ENCODE measurements around the gene ARPC1B.
A peak's percentile ranks its signal among the peaks of the same experiment; 100 is the strongest.
"Not testable (repeated sequence)": the region's sequence is repeated elsewhere in the genome, so short reads cannot be mapped to it uniquely, and the experiment has no call there.

Gene ARPC1B

DNA sequence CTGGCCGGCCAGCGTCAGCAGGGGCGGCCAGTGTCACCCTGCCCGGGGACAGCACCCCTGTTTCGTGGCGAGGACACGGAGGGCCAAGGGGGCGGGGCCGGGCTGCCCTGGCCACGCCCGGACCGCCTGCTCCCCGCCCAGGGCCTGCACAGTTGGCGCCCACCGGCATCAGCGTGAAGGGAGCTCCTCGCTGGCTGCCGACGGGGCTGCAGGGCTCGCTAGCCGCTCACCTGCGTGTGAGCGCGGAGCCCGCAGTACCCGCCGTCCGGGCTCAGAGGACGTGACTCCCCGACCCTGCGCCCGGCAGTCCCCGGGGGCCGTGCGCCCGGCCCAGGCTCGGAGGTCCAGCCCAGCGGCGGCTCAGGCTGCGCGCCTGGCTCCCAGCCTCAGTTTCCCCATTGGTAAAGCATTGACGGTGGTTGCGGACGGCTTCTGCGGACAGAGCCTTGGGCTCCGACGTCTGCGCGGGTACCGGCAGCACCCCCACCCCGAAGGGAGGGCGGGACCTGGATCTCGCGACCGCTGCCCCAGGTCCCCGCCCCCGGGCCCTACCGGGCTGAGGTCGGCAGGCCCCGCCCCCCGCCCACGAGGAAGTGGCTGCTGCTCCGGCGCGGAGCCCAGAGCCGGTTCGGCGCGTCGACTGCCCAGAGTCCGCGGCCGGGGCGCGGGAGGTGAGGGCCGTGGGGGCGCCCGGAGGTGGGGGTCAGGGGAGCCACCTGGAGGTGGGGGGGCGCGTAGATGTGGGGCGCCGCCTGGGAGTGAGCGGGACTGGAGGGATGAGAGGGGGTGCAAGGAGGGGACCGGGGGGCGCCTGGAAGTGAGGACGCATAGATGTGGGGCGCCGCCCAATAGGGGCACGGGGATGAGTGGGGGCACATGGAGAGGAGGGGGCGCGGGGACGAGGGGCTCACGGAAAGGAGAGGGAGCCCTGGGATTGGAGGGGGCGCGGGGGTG is at the start of gene ARPC1B:
ARPC1B (plus strand) TSS at position 620 of the 954 bp plus-strand sequence. CDS start 10,985 bp downstream, outside the sequence.
- Histone ChIP-seq H3K36me3 (ENCODE audit: insufficient read depth, low read length) (no peaks in the 10 kb centered on the region), H3K27ac (no peak within 1 kb of the TSS), H3K9ac (ENCODE audit: insufficient read length) (peak within 1 kb of the TSS; percentile 59), H3K4me3 (peak within 1 kb of the TSS; percentile 86), H3K9me3 (ENCODE audit: low read depth, low read length) (no peaks in the 10 kb centered on the region)
- no peak for DNase-seq (ENCODE audit: low read depth, low spot score)
- TF ChIP-seq FOXP2 (optimal IDR thresholded peaks at IDR 0.05; ENCODE audit: control extremely low read depth, extremely low read length, insufficient read depth) = no peak
- TF ChIP-seq POLR2AphosphoS5 (IDR thresholded peaks at IDR 0.05; ENCODE audit: borderline replicate concordance, low read depth, low read length) = peak; percentile 59; the same call in 1 of the 2 replicates

DNA sequence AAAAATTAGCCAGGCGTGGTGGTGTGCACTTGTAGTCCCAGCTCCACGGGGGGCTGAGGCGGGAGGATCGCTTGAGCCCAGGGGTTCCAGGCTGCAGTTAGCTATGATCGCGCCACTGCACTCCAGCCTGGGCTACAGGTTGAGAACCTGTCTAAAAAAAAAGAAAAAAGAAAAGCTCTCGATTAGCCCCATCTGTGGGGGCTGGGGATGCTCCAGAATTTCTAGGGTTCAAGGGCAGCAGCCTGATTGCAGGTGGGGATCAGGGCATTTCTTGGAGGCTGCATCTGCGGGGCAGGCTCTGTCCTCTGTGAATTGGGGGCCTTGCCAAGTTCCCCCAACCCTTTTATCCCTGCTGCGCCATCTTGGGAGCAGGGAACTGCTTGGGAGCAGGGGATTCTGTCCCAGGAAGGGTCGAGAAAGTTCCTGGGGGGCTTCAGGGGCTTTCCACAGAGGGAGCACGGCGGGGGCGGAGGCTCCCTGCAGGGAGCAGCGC is 49.5 kb upstream of the ARPC1B start:
- no peak for TF ChIP-seq EZH2 (IDR thresholded peaks at IDR 0.05)
- TF ChIP-seq POLR2AphosphoS5 (IDR thresholded peaks at IDR 0.05; ENCODE audit: borderline replicate concordance, low read depth, low read length) = no peak
- no peak for TF ChIP-seq FOXP2 (optimal IDR thresholded peaks at IDR 0.05; ENCODE audit: control extremely low read depth, extremely low read length, insufficient read depth)
- Histone ChIP-seq H3K27ac (peak overlapping the region; percentile 76; the same call in 1 of the 2 replicates), H3K4me3 (peak overlapping the region; percentile 95), H3K36me3 (ENCODE audit: insufficient read depth, low read length) (peaks cover 6% of the 10 kb centered on the region), H3K9me3 (ENCODE audit: low read depth, low read length) (no peaks in the 10 kb centered on the region), H3K9ac (ENCODE audit: insufficient read length) (peak overlapping the region; percentile 91)
- DNase-seq (ENCODE audit: low read depth, low spot score) = no peak

DNA sequence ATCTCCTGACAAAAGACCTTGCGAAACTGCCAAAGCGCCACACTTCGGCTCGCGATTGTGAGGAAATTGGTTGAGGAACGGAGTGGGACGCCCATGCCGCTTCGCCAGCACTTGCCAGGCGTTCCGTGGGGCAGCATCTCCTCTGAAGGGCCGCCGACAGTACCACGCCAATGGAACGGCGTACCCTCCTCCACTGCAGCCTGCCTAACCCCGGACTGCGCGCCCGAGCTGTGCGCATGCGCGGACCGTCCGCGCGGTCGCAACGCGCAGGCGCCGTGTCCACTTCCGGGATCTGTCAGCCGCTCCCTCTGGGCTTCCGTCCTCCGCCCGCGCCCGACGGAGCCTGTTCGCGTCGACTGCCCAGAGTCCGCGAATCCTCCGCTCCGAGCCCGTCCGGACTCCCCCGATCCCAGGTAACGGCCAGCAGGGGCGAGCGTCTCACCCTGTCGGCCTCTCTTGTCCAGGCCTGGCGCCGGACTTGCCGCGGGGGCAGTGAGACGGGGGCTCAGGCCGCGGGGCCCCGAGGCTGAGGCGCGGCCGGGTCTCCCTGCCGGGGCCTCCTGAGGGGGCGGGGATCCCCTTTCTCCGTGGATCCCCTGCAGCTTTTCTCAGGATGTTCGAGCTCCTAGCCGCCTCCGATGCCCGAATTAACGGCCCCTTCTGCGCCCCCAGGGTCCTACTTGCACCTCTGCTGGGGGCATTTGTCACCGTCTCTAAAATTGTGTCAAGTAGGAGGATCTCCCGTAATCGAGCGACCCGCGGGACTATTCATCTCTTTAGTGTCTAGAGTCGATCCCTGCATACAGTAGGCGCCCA is 48.7 kb upstream of the ARPC1B start, which contains the start of gene ARPC1A:
ARPC1A (plus strand) TSS at position 307 of the 816 bp plus-strand sequence. CDS start 7,456 bp downstream, outside the sequence.
- H3K36me3 ChIP-seq (ENCODE audit: insufficient read depth, low read length) = peaks cover 6% of the 10 kb centered on the region
- H3K27ac ChIP-seq = peak within 1 kb of the TSS; percentile 76
- no peaks in the 10 kb centered on the region for H3K9me3 ChIP-seq (ENCODE audit: low read depth, low read length)
- peak within 1 kb of the TSS; percentile 91 for H3K9ac ChIP-seq (ENCODE audit: insufficient read length)
- H3K4me3 ChIP-seq = peak within 1 kb of the TSS; percentile 95
- no peak for TF ChIP-seq EZH2 (IDR thresholded peaks at IDR 0.05)
- peak; percentile 98 for TF ChIP-seq POLR2AphosphoS5 (IDR thresholded peaks at IDR 0.05; ENCODE audit: borderline replicate concordance, low read depth, low read length)
- TF ChIP-seq FOXP2 (optimal IDR thresholded peaks at IDR 0.05; ENCODE audit: control extremely low read depth, extremely low read length, insufficient read depth) = peak; percentile 58
- DNase-seq (ENCODE audit: low read depth, low spot score) = peak; percentile 34

DNA sequence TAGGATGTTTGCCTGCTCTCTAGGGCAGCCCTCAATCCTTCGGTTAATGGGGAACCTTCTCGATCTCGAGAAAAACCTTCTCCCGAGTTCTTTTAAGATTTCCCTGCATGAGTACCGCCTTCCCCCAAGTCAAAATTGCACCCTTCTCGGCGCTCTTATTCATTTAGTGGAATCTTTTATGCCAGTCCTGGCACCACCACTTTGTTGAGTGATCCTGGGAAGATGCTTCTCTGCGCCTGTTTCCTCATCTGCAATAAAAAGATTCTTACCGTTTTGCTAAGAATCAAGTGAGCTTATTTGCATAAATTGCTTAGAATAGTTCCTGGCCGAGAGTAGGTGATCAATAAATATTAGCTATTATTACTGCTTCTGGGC is 48.1 kb upstream of the ARPC1B start:
- no peak for DNase-seq (ENCODE audit: low read depth, low spot score)
- peak overlapping the region; percentile 60; the same call in 1 of the 2 replicates for H3K27ac ChIP-seq
- peak overlapping the region; percentile 91 for H3K9ac ChIP-seq (ENCODE audit: insufficient read length)
- peaks cover 11% of the 10 kb centered on the region for H3K36me3 ChIP-seq (ENCODE audit: insufficient read depth, low read length)
- TF ChIP-seq EZH2 (IDR thresholded peaks at IDR 0.05) = no peak
- TF ChIP-seq FOXP2 (optimal IDR thresholded peaks at IDR 0.05; ENCODE audit: control extremely low read depth, extremely low read length, insufficient read depth) = no peak
- TF ChIP-seq POLR2AphosphoS5 (IDR thresholded peaks at IDR 0.05; ENCODE audit: borderline replicate concordance, low read depth, low read length) = no peak
- peak overlapping the region; percentile 95 for H3K4me3 ChIP-seq
- H3K9me3 ChIP-seq (ENCODE audit: low read depth, low read length) = no peaks in the 10 kb centered on the region

DNA sequence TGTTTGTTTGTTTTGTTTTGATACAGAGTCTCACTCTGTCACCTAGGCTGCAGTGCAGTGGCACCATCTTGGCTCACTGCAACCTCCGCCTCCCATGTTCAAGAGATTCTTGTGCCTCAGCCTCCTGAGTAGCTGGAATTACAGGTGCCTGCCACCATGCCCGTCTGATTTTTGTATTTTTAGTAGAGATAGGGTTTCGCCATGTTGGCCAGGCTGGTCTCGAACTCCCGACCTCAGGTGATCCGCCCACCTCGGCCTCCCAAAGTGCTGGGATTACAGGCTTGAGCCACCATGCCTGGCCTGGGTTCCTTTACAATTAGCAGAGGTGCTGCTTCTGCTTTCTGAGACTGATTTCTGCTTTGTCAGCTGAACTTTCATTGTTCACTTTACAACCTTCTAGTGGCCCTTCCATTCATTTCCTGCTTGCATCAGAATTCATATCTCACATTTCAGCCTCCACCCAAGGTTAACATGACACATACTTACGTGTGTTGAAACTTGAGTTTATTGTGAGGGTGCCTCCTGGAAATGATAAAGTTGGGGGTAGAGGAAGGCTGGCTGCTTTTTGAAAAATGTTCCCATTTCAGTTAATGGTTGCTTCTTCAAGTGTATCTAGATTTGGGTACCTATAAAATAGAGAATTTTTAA is 44.1 kb upstream of the ARPC1B start:
- H3K4me3 ChIP-seq = peak overlapping the region; percentile 49; the same call in 1 of the 2 replicates
- peak overlapping the region; percentile 35 for H3K9ac ChIP-seq (ENCODE audit: insufficient read length)
- H3K27ac ChIP-seq = peak overlapping the region; percentile 73
- peaks cover 39% of the 10 kb centered on the region for H3K36me3 ChIP-seq (ENCODE audit: insufficient read depth, low read length)
- DNase-seq (ENCODE audit: low read depth, low spot score) = peak; percentile 22
- H3K9me3 ChIP-seq (ENCODE audit: low read depth, low read length) = not testable (repeated sequence)

DNA sequence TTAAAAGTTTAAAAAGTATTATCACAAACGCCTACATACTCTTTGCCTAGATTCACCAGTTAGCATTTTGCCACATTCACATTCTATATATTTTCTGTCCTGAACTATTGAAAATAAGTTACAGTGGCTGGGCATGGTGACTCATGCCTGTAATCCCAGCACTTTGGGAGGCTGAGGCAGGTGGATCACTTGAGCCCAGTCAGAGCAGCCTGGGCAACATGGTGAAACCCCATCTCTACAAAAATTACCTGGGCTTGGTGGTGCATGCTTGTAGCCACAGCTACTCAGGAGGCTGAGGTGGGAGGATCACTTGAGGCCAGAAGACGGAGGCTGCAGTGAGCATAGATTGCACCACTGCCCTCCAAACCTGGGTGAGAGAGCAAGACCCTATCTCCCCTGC is 43.5 kb upstream of the ARPC1B start:
- no peak for DNase-seq (ENCODE audit: low read depth, low spot score)
- Histone ChIP-seq H3K9ac (ENCODE audit: insufficient read length) (peak overlapping the region; percentile 35), H3K9me3 (ENCODE audit: low read depth, low read length) (no peaks in the 10 kb centered on the region), H3K36me3 (ENCODE audit: insufficient read depth, low read length) (peaks cover 44% of the 10 kb centered on the region), H3K4me3 (no peak overlapping the region), H3K27ac (peak overlapping the region; percentile 73)
- no peak for TF ChIP-seq FOXP2 (optimal IDR thresholded peaks at IDR 0.05; ENCODE audit: control extremely low read depth, extremely low read length, insufficient read depth)
- TF ChIP-seq EZH2 (IDR thresholded peaks at IDR 0.05) = no peak
- TF ChIP-seq POLR2AphosphoS5 (IDR thresholded peaks at IDR 0.05; ENCODE audit: borderline replicate concordance, low read depth, low read length) = no peak

DNA sequence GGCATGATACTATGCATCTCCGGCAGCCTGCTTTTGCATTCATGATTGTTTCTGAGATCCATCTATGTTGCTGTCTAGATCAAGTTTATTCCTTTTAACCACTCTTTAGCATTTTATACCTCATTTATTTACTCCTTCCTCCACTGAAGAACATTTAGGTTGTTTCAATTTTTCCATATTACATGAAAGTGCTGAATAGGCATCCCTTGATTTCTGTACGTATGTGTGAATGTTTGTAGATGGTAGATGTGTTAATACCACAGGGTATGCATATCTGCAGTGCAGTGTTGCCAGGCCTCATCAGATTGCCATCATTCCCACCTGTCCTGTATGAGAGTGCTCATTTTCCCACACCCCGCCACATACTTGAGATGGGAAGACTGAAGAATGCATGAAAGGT is 34.9 kb upstream of the ARPC1B start:
- Histone ChIP-seq H3K4me3 (no peak overlapping the region), H3K27ac (no peak overlapping the region), H3K9ac (ENCODE audit: insufficient read length) (no peak overlapping the region), H3K36me3 (ENCODE audit: insufficient read depth, low read length) (peaks cover 84% of the 10 kb centered on the region), H3K9me3 (ENCODE audit: low read depth, low read length) (no peaks in the 10 kb centered on the region)
- DNase-seq (ENCODE audit: low read depth, low spot score) = no peak
- TF ChIP-seq POLR2AphosphoS5 (IDR thresholded peaks at IDR 0.05; ENCODE audit: borderline replicate concordance, low read depth, low read length) (no peak), FOXP2 (optimal IDR thresholded peaks at IDR 0.05; ENCODE audit: control extremely low read depth, extremely low read length, insufficient read depth) (no peak)
